Endothelial cell of umbilical vein (primary cell): ENCODE measurements around the gene VCP.

ENCODE experiments used
- CTCF ChIP-seq, 2 donors: IDR thresholded peaks; 1 replicate in 1 of 2; 2 replicates in 1 of 2; pipeline ENCODE4 v1.5.1; 2011; ENCODE audit warnings: low read length in 2 of 2, mild to moderate bottlenecking in 2 of 2, moderate library complexity in 2 of 2, control low read depth in 1 of 2, inconsistent platforms in 1 of 2, low read depth in 1 of 2; ENCODE audit not compliant: insufficient read depth in 1 of 2; ENCODE audit errors: extremely low read depth in 1 of 2
- EZH2 ChIP-seq: IDR thresholded peaks from 2 replicates; pipeline ENCODE4 v1.6.1; 2012; ENCODE audit warnings: borderline replicate concordance, low read depth, mild to moderate bottlenecking, moderate library complexity, low read length, inconsistent platforms; ENCODE audit not compliant: severe bottlenecking
- GATA2 ChIP-seq: IDR thresholded peaks from 2 replicates; pipeline ENCODE4 v1.7.0; 2011; ENCODE audit warnings: low read depth, mild to moderate bottlenecking, moderate library complexity, mixed read lengths, low read length; ENCODE audit not compliant: insufficient read length, insufficient read depth
- POLR2A ChIP-seq: IDR thresholded peaks from 2 replicates; pipeline ENCODE4 v1.6.1; 2012; ENCODE audit warnings: low read depth, mild to moderate bottlenecking, control low read depth, low read length

DNA sequence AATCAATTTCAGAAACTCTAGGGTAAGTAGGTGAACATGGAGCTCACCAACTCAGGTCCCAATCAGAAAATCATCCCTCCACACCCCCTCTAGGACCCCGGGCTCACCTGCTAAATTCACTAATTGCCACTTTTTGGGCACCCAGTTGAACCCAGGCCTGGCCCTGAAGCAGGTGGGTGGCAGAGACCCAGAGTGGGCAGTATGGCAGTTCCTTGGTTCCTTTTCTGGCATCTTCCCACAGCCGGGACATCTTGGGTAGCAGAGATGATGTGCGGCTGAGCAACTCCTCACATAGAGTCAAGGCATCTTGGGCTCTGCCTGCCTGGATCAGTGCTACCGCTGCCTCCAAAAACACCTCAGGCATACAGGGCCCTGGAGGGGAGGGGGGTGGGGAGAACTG lies 2.9 kb upstream of the VCP start:
- TF ChIP-seq CTCF (IDR thresholded peaks at IDR 0.05; ENCODE audit: extremely low read depth in 1 of 2, insufficient read depth in 1 of 2, low read depth in 1 of 2, low read length in 2 of 2) = no peak
- no peak for TF ChIP-seq POLR2A
- no peak for TF ChIP-seq EZH2
- TF ChIP-seq GATA2 = no peak
